ENCODE data around the gene SLIT3. TPM values are rescaled to one million over a fixed set of nuclear protein-coding genes. Genes with fewer than 3 reads are reported as not detected.

SLIT3 gene
- total RNA-seq, 4 donors from 2014 or later: 0.97 to 6.1 (median 3.4) TPM

- no peak for DNase-seq
- no peaks in the 10 kb centered on the region for H3K4me1 ChIP-seq
- H3K27me3 ChIP-seq: no peaks in the 10 kb centered on the region
- ATAC-seq: no peak
- no peak for TF ChIP-seq CTCF (IDR thresholded peaks at IDR 0.05 in 4 of 5, conservative IDR thresholded peaks at IDR 0.05 in 1 of 5)
- TF ChIP-seq POLR2A (IDR thresholded peaks at IDR 0.05): no peak
- H3K4me3 ChIP-seq: no peak overlapping the region
- no peaks in the 10 kb centered on the region for H3K36me3 ChIP-seq
- intact Hi-C loops (cut with DNase I; ENCODE audit: low total_unique reads): no loop called here
- in situ Hi-C loops (cut with MboI; ENCODE audit: low sequenced_read_pairs in 4 of 4): no loop called here
- no peaks in the 10 kb centered on the region for H3K9me3 ChIP-seq
- H3K27ac ChIP-seq: no peak overlapping the region
Observed at GRCh38 chr5:168668078-168668477, 632.9 kb downstream of the SLIT3 start.

DNA sequence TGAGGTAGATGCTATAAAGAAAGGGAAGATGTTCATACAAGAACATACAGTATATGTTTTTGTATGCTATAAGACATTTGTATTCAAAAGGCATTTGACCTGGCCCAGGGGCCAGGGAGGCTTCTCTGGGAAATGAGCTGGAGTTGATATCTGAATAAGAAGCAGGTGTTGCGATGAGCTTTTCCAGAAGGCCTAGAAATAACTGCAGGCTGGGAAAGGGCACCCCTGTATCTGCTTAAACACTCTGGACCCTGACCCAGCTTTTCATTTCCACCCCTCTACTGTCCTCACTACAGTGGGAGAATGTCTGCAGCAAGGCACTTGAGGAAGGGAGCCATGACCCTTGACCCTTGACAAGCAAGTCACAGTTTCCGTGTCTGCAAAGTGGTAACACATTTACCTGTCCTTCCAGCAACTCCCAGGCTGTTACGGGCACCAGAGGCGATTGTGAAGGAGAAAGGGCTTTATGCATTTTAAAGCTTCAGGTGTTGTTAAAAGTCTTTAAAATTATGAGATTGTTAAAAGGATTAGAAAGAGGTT, 633.6 kb downstream of the SLIT3 start:
- DNase-seq (no peak), ATAC-seq (no peak)
- Histone ChIP-seq H3K27me3 (no peaks in the 10 kb centered on the region), H3K36me3 (no peaks in the 10 kb centered on the region), H3K4me1 (no peaks in the 10 kb centered on the region), H3K4me3 (no peak overlapping the region), H3K27ac (no peak overlapping the region), H3K9me3 (no peaks in the 10 kb centered on the region)
- TF ChIP-seq CTCF (IDR thresholded peaks at IDR 0.05 in 4 of 5, conservative IDR thresholded peaks at IDR 0.05 in 1 of 5): no peak
- TF ChIP-seq POLR2A (IDR thresholded peaks at IDR 0.05): no peak
- in situ Hi-C loops (cut with MboI; ENCODE audit: low sequenced_read_pairs in 4 of 4): no loop called here
- intact Hi-C loops (cut with DNase I; ENCODE audit: low total_unique reads): no loop called here

DNA sequence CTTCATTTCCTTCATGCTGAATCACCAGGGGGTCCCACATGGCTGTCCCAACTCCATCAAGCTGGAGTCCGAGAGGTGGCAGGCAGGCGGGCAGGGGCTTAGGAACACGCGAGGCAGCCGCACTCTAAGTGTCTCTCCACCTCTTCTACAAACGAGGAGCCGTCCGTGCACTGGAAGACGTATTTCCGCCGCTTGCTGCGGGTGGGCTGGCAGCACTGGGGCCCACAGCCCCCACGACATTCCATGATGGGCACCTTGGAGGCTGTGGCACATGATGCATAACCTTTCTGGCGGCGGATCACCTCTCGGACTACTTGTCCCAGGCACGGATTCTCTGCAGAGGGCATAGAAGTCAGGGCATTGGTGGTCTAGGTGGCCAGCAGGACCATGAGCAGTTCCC, 634.6 kb downstream of the SLIT3 start:
- in situ Hi-C loops (cut with MboI; ENCODE audit: low sequenced_read_pairs in 4 of 4) (no loop called here), intact Hi-C loops (cut with DNase I; ENCODE audit: low total_unique reads) (no loop called here)
- Histone ChIP-seq H3K4me3 (no peak overlapping the region), H3K27me3 (no peaks in the 10 kb centered on the region), H3K36me3 (no peaks in the 10 kb centered on the region), H3K27ac (no peak overlapping the region), H3K9me3 (no peaks in the 10 kb centered on the region), H3K4me1 (no peaks in the 10 kb centered on the region)
- ATAC-seq: no peak
- TF ChIP-seq CTCF (IDR thresholded peaks at IDR 0.05 in 4 of 5, conservative IDR thresholded peaks at IDR 0.05 in 1 of 5): no peak
- DNase-seq: no peak

DNA sequence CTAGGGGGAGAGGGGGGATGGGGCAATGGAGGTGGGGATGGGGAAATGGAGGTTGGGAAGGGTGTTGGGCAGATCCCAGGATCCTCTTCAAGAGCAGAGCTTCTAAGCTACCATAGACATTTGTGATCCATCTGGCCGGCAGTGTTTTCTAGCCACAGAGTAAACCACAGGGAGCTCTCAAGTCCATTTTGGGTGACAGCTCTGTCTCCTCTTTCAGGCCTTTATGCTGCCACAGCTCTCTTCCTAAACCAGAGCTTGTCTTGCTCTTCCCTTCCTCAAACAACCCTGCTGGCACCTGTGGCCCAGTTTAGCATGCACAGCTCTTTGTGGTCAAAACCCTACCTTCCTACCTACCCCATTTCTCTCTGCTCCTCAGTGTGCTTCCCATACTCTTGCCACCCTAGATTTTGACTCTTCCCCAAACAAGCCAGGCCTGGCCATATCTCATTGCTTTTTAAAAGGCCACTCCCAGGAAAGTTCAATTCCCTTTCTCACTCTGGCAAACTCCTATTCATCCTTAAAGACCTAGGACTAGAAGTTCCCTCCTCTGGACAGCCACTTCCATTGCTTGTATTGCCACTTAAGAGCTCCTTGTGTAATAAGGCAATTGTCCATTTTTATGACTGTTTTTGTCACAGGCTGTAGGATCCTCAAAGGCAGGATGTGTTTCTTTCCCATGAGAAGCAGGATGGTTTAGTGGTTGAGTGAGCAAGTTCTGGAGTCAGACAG, 637.5 kb downstream of the SLIT3 start:
- Histone ChIP-seq H3K9me3 (no peaks in the 10 kb centered on the region), H3K27ac (no peak overlapping the region), H3K27me3 (no peaks in the 10 kb centered on the region), H3K4me1 (no peaks in the 10 kb centered on the region), H3K4me3 (no peak overlapping the region), H3K36me3 (no peaks in the 10 kb centered on the region)
- intact Hi-C loops (cut with DNase I; ENCODE audit: low total_unique reads): no loop called here
- DNase-seq (no peak), ATAC-seq (no peak)
- TF ChIP-seq POLR2A (IDR thresholded peaks at IDR 0.05): no peak
- in situ Hi-C loops (cut with MboI; ENCODE audit: low sequenced_read_pairs in 4 of 4): no loop called here

- Histone ChIP-seq H3K27ac (no peak overlapping the region), H3K36me3 (no peaks in the 10 kb centered on the region), H3K4me1 (no peaks in the 10 kb centered on the region), H3K9me3 (no peaks in the 10 kb centered on the region), H3K4me3 (no peak overlapping the region), H3K27me3 (no peaks in the 10 kb centered on the region)
- ATAC-seq (no peak), DNase-seq (no peak)
- no peak for TF ChIP-seq POLR2A (IDR thresholded peaks at IDR 0.05)
- no peak for TF ChIP-seq CTCF (IDR thresholded peaks at IDR 0.05 in 4 of 5, conservative IDR thresholded peaks at IDR 0.05 in 1 of 5)
- in situ Hi-C loops (cut with MboI; ENCODE audit: low sequenced_read_pairs in 4 of 4): no loop called here
- intact Hi-C loops (cut with DNase I; ENCODE audit: low total_unique reads): no loop called here
Observed at GRCh38 chr5:168661593-168662485, 639.1 kb downstream of the SLIT3 start.

Measured in gastrocnemius medialis (tissue), 4 donors.